NT2/D1 (cell line): ENCODE measurements around the gene ATG101.

Experiments
- SUZ12 ChIP-seq: IDR thresholded peaks from 2 replicates; pipeline ENCODE4 v1.6.1; 2011; ENCODE audit not compliant: insufficient read length, insufficient read depth; ENCODE audit errors: extremely low read depth
- YY1 ChIP-seq: IDR thresholded peaks from 2 replicates; pipeline ENCODE4 v1.6.1; 2011; ENCODE audit not compliant: insufficient read length, insufficient read depth
- ZNF274 ChIP-seq: IDR thresholded peaks from 2 replicates; pipeline ENCODE4 v1.6.1; 2011; ENCODE audit warnings: mild to moderate bottlenecking, low read depth, low read length

DNA sequence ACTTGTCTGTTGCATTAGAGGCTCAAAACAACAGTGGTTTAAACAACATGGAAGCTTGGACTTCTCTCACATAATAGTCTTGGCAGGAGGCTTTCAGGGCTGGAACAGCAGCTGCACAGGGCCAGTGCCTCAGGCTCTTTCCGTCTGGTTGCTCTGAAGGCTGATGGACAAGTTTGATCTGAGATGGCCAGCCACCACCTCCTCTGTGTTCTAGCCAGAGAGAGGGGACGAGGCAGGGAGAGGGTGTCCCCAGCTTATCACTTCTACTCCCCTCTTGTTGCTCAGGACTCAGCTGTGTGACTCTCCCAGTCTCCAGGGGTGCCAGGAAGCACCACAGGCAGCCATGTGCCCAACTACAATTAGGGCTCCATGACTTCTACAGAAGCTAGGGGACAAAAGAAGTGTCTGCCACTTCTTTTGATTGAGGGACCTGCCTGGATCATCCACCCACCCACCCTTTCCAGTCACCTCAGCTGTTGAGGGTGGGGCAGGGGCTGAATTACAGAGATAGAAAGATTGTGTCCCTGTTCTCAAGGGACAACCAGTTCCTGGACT, 56.3 kb downstream of the ATG101 start:
- no peak for TF ChIP-seq SUZ12
- TF ChIP-seq ZNF274 = no peak
- TF ChIP-seq YY1 = no peak
